ENCODE data around the gene WEE1. TPM values are rescaled to one million over a fixed set of nuclear protein-coding genes. Genes with fewer than 3 reads are reported as not detected.

WEE1 gene
- total and polyA plus RNA-seq, 10 donors, result 6.3 to 30.6 (median 14.4) TPM

GRCh38 chr11:9573775-9574621 lies 528 bp downstream of the WEE1 start:
- no peaks in the 10 kb centered on the region for H3K27me3 ChIP-seq (replicated peaks in 1 of 7)
- 0 to 1% (median 0%) methylated on average over 55 to 122 of the region's 122 CpGs for WGBS, 5 donors
- peak overlapping the region in 7 of 8 donors; percentile 83 to 97 (median 90) for H3K27ac ChIP-seq
- peaks cover 6 to 86% (median 57%) of the 10 kb centered on the region in 6 donors for H3K4me1 ChIP-seq
- no peaks in the 10 kb centered on the region for H3K9me3 ChIP-seq
- peak; percentile 89 for DNase-seq
- H3K36me3 ChIP-seq, result peaks cover 0 to 14% (median 0%) of the 10 kb centered on the region in 6 donors
- no peak for TF ChIP-seq POLR2AphosphoS5 (IDR thresholded peaks at IDR 0.05)
- TF ChIP-seq CTCF (IDR thresholded peaks at IDR 0.05 in 8 of 11, conservative IDR thresholded peaks at IDR 0.05 in 3 of 11), result no peak
- TF ChIP-seq POLR2A (IDR thresholded peaks at IDR 0.05), result no peak
- peak overlapping the region; percentile 68 to 97 (median 90) for H3K4me3 ChIP-seq
- intact Hi-C loops (cut with DNase I; ENCODE audit: low total_unique reads), result no loop called here

GRCh38 chr11:9574622-9575259 lies 1.3 kb downstream of the WEE1 start:
- peak overlapping the region; percentile 10 to 97 (median 89) for H3K27ac ChIP-seq
- peaks cover 6 to 86% (median 51%) of the 10 kb centered on the region in 6 donors for H3K4me1 ChIP-seq
- intact Hi-C loops (cut with DNase I; ENCODE audit: low total_unique reads), result no loop called here
- peak overlapping the region; percentile 68 to 97 (median 90) for H3K4me3 ChIP-seq
- no peaks in the 10 kb centered on the region for H3K27me3 ChIP-seq (replicated peaks in 1 of 7)
- TF ChIP-seq CTCF (IDR thresholded peaks at IDR 0.05 in 8 of 11, conservative IDR thresholded peaks at IDR 0.05 in 3 of 11) (no peak), POLR2AphosphoS5 (IDR thresholded peaks at IDR 0.05) (peak in 2 of 3 donors; percentile 42 to 56), POLR2A (IDR thresholded peaks at IDR 0.05) (no peak)
- WGBS, 5 donors, result 0 to 3% (median 1%) methylated on average over 24 to 43 of the region's 43 CpGs
- DNase-seq, result peak; percentile 88
- H3K36me3 ChIP-seq, result peaks cover 0 to 21% (median 3%) of the 10 kb centered on the region in 6 donors
- H3K9me3 ChIP-seq, result no peaks in the 10 kb centered on the region

GRCh38 chr11:9575260-9576240 lies 2.1 kb downstream of the WEE1 start:
- H3K4me3 ChIP-seq, result peak overlapping the region; percentile 68 to 97 (median 90)
- TF ChIP-seq CTCF (IDR thresholded peaks at IDR 0.05 in 8 of 11, conservative IDR thresholded peaks at IDR 0.05 in 3 of 11) (no peak), POLR2AphosphoS5 (IDR thresholded peaks at IDR 0.05) (peak in 1 of 3 donors; percentile 59)
- H3K36me3 ChIP-seq, result peaks cover 0 to 28% (median 5%) of the 10 kb centered on the region in 6 donors
- no peak for DNase-seq
- H3K9me3 ChIP-seq, result no peaks in the 10 kb centered on the region
- H3K4me1 ChIP-seq, result peaks cover 6 to 81% (median 45%) of the 10 kb centered on the region in 6 donors
- intact Hi-C loops (cut with DNase I; ENCODE audit: low total_unique reads), result no loop called here
- peak overlapping the region; percentile 10 to 97 (median 89) for H3K27ac ChIP-seq
- WGBS, 5 donors, result 10 to 16% (median 12%) methylated on average over 17 of the region's 17 CpGs
- no peaks in the 10 kb centered on the region for H3K27me3 ChIP-seq (replicated peaks in 1 of 7)

Measured in spleen (tissue), 11 donors.